ENCODE results near the gene FRMD4A. TPM values are rescaled to one million over a fixed set of nuclear protein-coding genes. Genes with fewer than 3 reads are reported as not detected.

FRMD4A gene
- total RNA-seq, 1 donor from 2014 or later, result 34.6 TPM

- no peak for DNase-seq (ENCODE audit: low read depth)
- TF ChIP-seq CTCF (conservative IDR thresholded peaks at IDR 0.05; ENCODE audit: low read depth, low read length), result no peak
- no peak overlapping the region for H3K4me3 ChIP-seq (ENCODE audit: low read depth, low read length)
These were observed 327.1 kb downstream of the FRMD4A start for GRCh38 chr10:14003517-14004184.

GRCh38 chr10:14001298-14002040, 329.3 kb downstream of the FRMD4A start:
- H3K4me3 ChIP-seq (ENCODE audit: low read depth, low read length), result no peak overlapping the region
- DNase-seq (ENCODE audit: low read depth), result no peak
- no peak for TF ChIP-seq CTCF (conservative IDR thresholded peaks at IDR 0.05; ENCODE audit: low read depth, low read length)

- H3K4me3 ChIP-seq (ENCODE audit: low read depth, low read length), result no peak overlapping the region
- DNase-seq (ENCODE audit: low read depth), result no peak
- no peak for TF ChIP-seq CTCF (conservative IDR thresholded peaks at IDR 0.05; ENCODE audit: low read depth, low read length)
These were observed 332.4 kb downstream of the FRMD4A start for GRCh38 chr10:13998163-13998835.

- TF ChIP-seq CTCF (conservative IDR thresholded peaks at IDR 0.05; ENCODE audit: low read depth, low read length), result no peak
- DNase-seq (ENCODE audit: low read depth), result no peak
- no peak overlapping the region for H3K4me3 ChIP-seq (ENCODE audit: low read depth, low read length)
These were observed 333.1 kb downstream of the FRMD4A start for GRCh38 chr10:13997650-13998049.

GRCh38 chr10:13994932-13995331, 335.8 kb downstream of the FRMD4A start:
- no peak for DNase-seq (ENCODE audit: low read depth)
- H3K4me3 ChIP-seq (ENCODE audit: low read depth, low read length), result no peak overlapping the region
- peak; percentile 11 for TF ChIP-seq CTCF (conservative IDR thresholded peaks at IDR 0.05; ENCODE audit: low read depth, low read length)

- no peak for DNase-seq (ENCODE audit: low read depth)
- no peak overlapping the region for H3K4me3 ChIP-seq (ENCODE audit: low read depth, low read length)
- TF ChIP-seq CTCF (conservative IDR thresholded peaks at IDR 0.05; ENCODE audit: low read depth, low read length), result no peak
These were observed 337.0 kb downstream of the FRMD4A start for GRCh38 chr10:13993673-13994089.

All from epithelial cell of proximal tubule (primary cell).